GM23248 (cell line): ENCODE data around the gene SINHCAF. TPM values are rescaled to one million over a fixed set of nuclear protein-coding genes. Genes with fewer than 3 reads are reported as not detected.
A peak's percentile ranks its signal among the peaks of the same experiment; 100 is the strongest.

Source experiments
- DNase-seq: peaks from one replicate; pipeline ENCODE4 v3.0.0-alpha.2; 2015
- H2AFZ ChIP-seq: fragments of 200-600 bp; sonication (generic); 2 replicates; pipeline ENCODE4 v1.6.1; 2016; ENCODE audit warnings: antibody characterized with exemption
- H3F3A ChIP-seq: fragments of 200-600 bp; sonication (generic); 2 replicates; pipeline ENCODE4 v1.6.1; 2016; ENCODE audit warnings: mild to moderate bottlenecking, antibody characterized with exemption, mixed run types; ENCODE audit not compliant: insufficient read depth
- H3K27ac ChIP-seq: fragments of 200-600 bp; sonication (generic); 2 replicates; pipeline ENCODE4 v1.5.1; 2016; ENCODE audit warnings: mild to moderate bottlenecking
- H3K27me3 ChIP-seq: fragments of 200-600 bp; sonication (generic); replicated peaks from 2 replicates; pipeline ENCODE4 v1.6.1; 2016; ENCODE audit warnings: mild to moderate bottlenecking; ENCODE audit not compliant: insufficient read depth
- H3K36me3 ChIP-seq: fragments of 200-600 bp; sonication (generic); 2 replicates; pipeline ENCODE4 v1.6.1; 2016; ENCODE audit warnings: low read depth, mild to moderate bottlenecking
- H3K4me1 ChIP-seq: fragments of 200-600 bp; sonication (generic); 2 replicates; pipeline ENCODE4 v1.6.1; 2016; ENCODE audit warnings: mild to moderate bottlenecking; ENCODE audit not compliant: insufficient read depth
- H3K4me2 ChIP-seq: fragments of 200-600 bp; sonication (generic); one replicate; pipeline ENCODE4 v1.6.1; 2016; ENCODE audit warnings: mild to moderate bottlenecking; ENCODE audit not compliant: unreplicated experiment
- H3K4me3 ChIP-seq: fragments of 200-600 bp; sonication (generic); 2 replicates; pipeline ENCODE4 v1.5.1; 2016; ENCODE audit warnings: mild to moderate bottlenecking
- H3K79me2 ChIP-seq: fragments of 200-600 bp; sonication (generic); 2 replicates; pipeline ENCODE4 v1.6.1; 2016; ENCODE audit warnings: mild to moderate bottlenecking; ENCODE audit not compliant: insufficient read depth
- H3K9ac ChIP-seq: fragments of 200-600 bp; sonication (generic); 2 replicates; pipeline ENCODE4 v1.6.1; 2016; ENCODE audit warnings: mild to moderate bottlenecking
- H3K9me2 ChIP-seq: fragments of 200-600 bp; sonication (generic); 2 replicates; pipeline ENCODE4 v1.6.1; 2016; ENCODE audit warnings: mixed run types, mild to moderate bottlenecking, moderate library complexity; ENCODE audit not compliant: insufficient read depth
- H3K9me3 ChIP-seq: fragments of 200-600 bp; sonication (generic); one replicate; pipeline ENCODE4 v1.6.1; 2017; ENCODE audit warnings: low read depth
- H4K20me1 ChIP-seq: fragments of 200-600 bp; sonication (generic); 2 replicates; pipeline ENCODE4 v1.6.0; 2016; ENCODE audit not compliant: insufficient read depth
- EZH2 ChIP-seq: fragments of 200-600 bp; sonication (generic); IDR thresholded peaks from 2 replicates; pipeline ENCODE4 v1.6.1; 2018; ENCODE audit warnings: antibody characterized with exemption, mild to moderate bottlenecking; ENCODE audit not compliant: insufficient read depth, poor library complexity, severe bottlenecking
- EZH2phosphoT487 ChIP-seq: fragments of 200-600 bp; sonication (generic); IDR thresholded peaks from 2 replicates; pipeline ENCODE4 v1.6.1; 2018; ENCODE audit warnings: antibody characterized with exemption, moderate library complexity, mild to moderate bottlenecking, low read depth; ENCODE audit not compliant: insufficient read depth
- WGBS, 2 experiments: methylation state at CpG; one replicate each; pipeline ENCODE4 v1.1.6; 2015 to 2017; ENCODE audit warnings: low lambda C conversion rate in 2 of 2, low coverage in 1 of 2; ENCODE audit errors: missing lambda C conversion rate in 2 of 2; 5-methylcytosine and 5-hydroxymethylcytosine counted together
- in situ Hi-C: fragments of 300-500 bp; cut with MboI; formaldehyde crosslinking; loops from 2 replicates; pipeline ENCODE4 v1.15.0; 2020
- polyA plus RNA-seq: library from polyadenylated mRNA; unstranded; fragments of >200 nt; fragmentation: Nextera tagmentation; extraction: Ambion mirVana; gene quantifications from 2 replicates; pipeline ENCODE4 v1.2.1, GENCODE V29; 2016
- total RNA-seq: library from RNA; depleted of rRNA; stranded (reverse); fragments of >200 nt; shearing (Covaris generic); gene quantifications from 2 replicates; pipeline ENCODE4 v1.2.3, GENCODE V29; 2014

The SINHCAF gene
- total and polyA plus RNA-seq, 2 experiments from 2014 or later, result 10.4 to 14.7 TPM

DNA sequence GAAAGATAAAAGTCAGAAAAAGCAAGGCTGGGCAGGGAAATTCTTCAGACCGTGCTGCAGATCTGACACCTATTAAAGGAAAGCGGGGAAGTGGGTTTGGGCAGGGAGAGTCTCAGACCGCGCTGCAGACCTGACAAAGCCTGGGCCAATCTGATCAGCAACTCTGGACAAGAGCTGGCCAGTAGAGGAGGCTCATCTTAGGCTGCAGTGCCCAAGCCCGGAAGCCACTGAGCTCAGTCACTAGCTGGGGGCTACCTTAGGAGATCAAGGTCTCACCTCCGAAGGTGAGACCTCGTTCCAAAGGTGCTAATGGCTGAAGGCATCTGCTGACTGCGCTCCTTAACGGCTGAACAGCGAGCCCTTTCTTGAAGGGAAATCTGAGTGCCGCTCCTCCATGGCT, 60.2 kb downstream of the SINHCAF start:
- Histone ChIP-seq H3K79me2 (no peaks in the 10 kb centered on the region), H3K9me2 (no peaks in the 10 kb centered on the region)
- in situ Hi-C loops, result no loop called here

GRCh38 chr12:31263661-31264060, 62.3 kb downstream of the SINHCAF start:
- no peak overlapping the region for H3K27ac ChIP-seq
- H3K9me3 ChIP-seq, result no peaks in the 10 kb centered on the region
- no peaks in the 10 kb centered on the region for H3K4me1 ChIP-seq
- H2AFZ ChIP-seq, result no peak overlapping the region
- H3K27me3 ChIP-seq, result no peaks in the 10 kb centered on the region
- no peak for TF ChIP-seq EZH2phosphoT487
- no peak for TF ChIP-seq EZH2
- no peaks in the 10 kb centered on the region for H3K36me3 ChIP-seq
- no peak overlapping the region for H3K4me2 ChIP-seq
- no peaks in the 10 kb centered on the region for H3K9me2 ChIP-seq
- in situ Hi-C loops, result no loop called here
- no peaks in the 10 kb centered on the region for H4K20me1 ChIP-seq
- 73 to 75% methylated on average over 3 of the region's 3 CpGs for WGBS, 2 experiments
- H3F3A ChIP-seq, result no peaks in the 10 kb centered on the region
- DNase-seq, result peak; percentile 20
- H3K79me2 ChIP-seq, result no peaks in the 10 kb centered on the region
- H3K4me3 ChIP-seq, result no peak overlapping the region
- no peak overlapping the region for H3K9ac ChIP-seq

More for the DNA sequence above, 60.2 kb downstream of the SINHCAF start:
- no peak overlapping the region for H2AFZ ChIP-seq
- no peaks in the 10 kb centered on the region for H3K36me3 ChIP-seq
- DNase-seq, result no peak
- no peaks in the 10 kb centered on the region for H4K20me1 ChIP-seq
- H3K4me1 ChIP-seq, result no peaks in the 10 kb centered on the region
- H3K9ac ChIP-seq, result no peak overlapping the region
- WGBS, 2 experiments, result 55 to 65% methylated on average over 10 to 11 of the region's 11 CpGs
- no peak overlapping the region for H3K27ac ChIP-seq
- no peaks in the 10 kb centered on the region for H3K27me3 ChIP-seq
- no peak overlapping the region for H3K4me3 ChIP-seq
- no peak for TF ChIP-seq EZH2phosphoT487
- no peak for TF ChIP-seq EZH2
- no peaks in the 10 kb centered on the region for H3K9me3 ChIP-seq
- H3K4me2 ChIP-seq, result no peak overlapping the region
- no peaks in the 10 kb centered on the region for H3F3A ChIP-seq

DNA sequence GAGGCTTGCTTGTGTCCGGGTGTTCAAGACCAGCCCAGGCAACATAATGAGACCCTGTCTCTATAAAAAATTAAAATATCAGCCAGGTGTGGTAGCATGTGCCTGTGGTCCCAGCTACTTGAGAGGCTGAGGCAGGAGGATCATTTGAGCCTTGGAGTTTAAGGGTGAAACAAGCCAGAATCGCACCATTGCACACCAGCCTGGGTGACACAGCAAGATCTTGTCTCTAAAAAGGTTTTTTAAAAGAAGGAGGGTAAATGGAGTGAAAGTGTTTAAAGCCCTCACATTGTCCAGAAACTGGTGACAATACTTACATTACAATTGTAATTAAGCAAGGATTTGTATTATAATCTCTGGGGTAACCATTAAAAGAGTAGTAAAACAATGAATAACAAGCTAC, 64.2 kb downstream of the SINHCAF start:
- TF ChIP-seq EZH2 (no peak), EZH2phosphoT487 (no peak)
- Histone ChIP-seq H3K79me2 (no peaks in the 10 kb centered on the region), H2AFZ (no peak overlapping the region), H3K36me3 (no peaks in the 10 kb centered on the region), H3F3A (no peaks in the 10 kb centered on the region), H3K4me1 (no peaks in the 10 kb centered on the region), H4K20me1 (no peaks in the 10 kb centered on the region), H3K9me3 (no peaks in the 10 kb centered on the region), H3K9ac (no peak overlapping the region), H3K27ac (no peak overlapping the region), H3K4me2 (no peak overlapping the region), H3K27me3 (no peaks in the 10 kb centered on the region), H3K9me2 (no peaks in the 10 kb centered on the region), H3K4me3 (no peak overlapping the region)
- DNase-seq, result no peak
- 70 to 76% methylated on average over 2 of the region's 2 CpGs for WGBS, 2 experiments
- in situ Hi-C loops, result no loop called here

GRCh38 chr12:31260840-31261239, 65.1 kb downstream of the SINHCAF start:
- TF ChIP-seq EZH2phosphoT487, result no peak
- no peak for TF ChIP-seq EZH2
- Histone ChIP-seq H3K9me3 (no peaks in the 10 kb centered on the region), H3K9ac (no peak overlapping the region), H3K27me3 (no peaks in the 10 kb centered on the region), H3K27ac (no peak overlapping the region), H3K9me2 (no peaks in the 10 kb centered on the region), H4K20me1 (no peaks in the 10 kb centered on the region), H2AFZ (no peak overlapping the region), H3K4me2 (no peak overlapping the region), H3F3A (no peaks in the 10 kb centered on the region), H3K36me3 (no peaks in the 10 kb centered on the region), H3K4me1 (no peaks in the 10 kb centered on the region), H3K79me2 (no peaks in the 10 kb centered on the region), H3K4me3 (no peak overlapping the region)
- in situ Hi-C loops, result no loop called here
- 58 to 69% methylated on average over 2 of the region's 2 CpGs for WGBS, 2 experiments
- DNase-seq, result no peak
